HEK293 (cell line): ENCODE data around the gene SPIRE1.
A peak's percentile ranks its signal among the peaks of the same experiment; 100 is the strongest.

ENCODE experiments used
- CTCF ChIA-PET: fragments of 350-600 bp; formaldehyde crosslinking; extraction: SDS; loops from one replicate; lab custom pipeline; 2021; ENCODE audit warnings: antibody characterized with exemption; lab: Yijun Ruan, JAX
- POLR2A ChIA-PET: fragments of 300-600 bp; formaldehyde crosslinking; extraction: SDS; loops from one replicate; lab custom pipeline; 2020; ENCODE audit warnings: antibody characterized with exemption, inconsistent platforms; lab: Yijun Ruan, JAX
- H3K27ac ChIP-seq: fragments of 200-500 bp; sonication (Bioruptor generic); 2 replicates; pipeline ENCODE4 v1.5.1; 2014; ENCODE audit warnings: low read depth, low read length, control low read depth, inconsistent platforms; ENCODE audit errors: extremely low read depth
- H3K36me3 ChIP-seq, 2 experiments: fragments of 200-500 bp in 1 of 2; sonication (Bioruptor generic) in 1 of 2; 1 replicate in 1 of 2; 2 replicates in 1 of 2; pipeline ENCODE4 v1.5.1; 2014 to 2017; ENCODE audit warnings: inconsistent platforms in 2 of 2, low read length in 2 of 2; ENCODE audit not compliant: control insufficient read depth in 2 of 2, insufficient read depth in 1 of 2
- H3K4me1 ChIP-seq: fragments of 200-500 bp; sonication (Bioruptor generic); 2 replicates; pipeline ENCODE4 v1.5.1; 2014; ENCODE audit warnings: mild to moderate bottlenecking, low read length, inconsistent platforms; ENCODE audit not compliant: control insufficient read depth, insufficient read depth
- H3K4me3 ChIP-seq: 2 replicates; pipeline ENCODE4 v1.5.1; 2011; ENCODE audit warnings: low read depth, mild to moderate bottlenecking, control low read depth, low read length, moderate library complexity
- H3K9me3 ChIP-seq: fragments of 200-500 bp; sonication (Bioruptor generic); 2 replicates; pipeline ENCODE4 v1.5.1; 2014; ENCODE audit warnings: low read depth, low read length, inconsistent platforms; ENCODE audit not compliant: control insufficient read depth, insufficient read depth
- BCL11B ChIP-seq: fragments of 450-650 bp; formaldehyde crosslinking; IDR thresholded peaks from 2 replicates; pipeline ENCODE4 v1.5.1; 2016; ENCODE audit warnings: low read depth, missing biosample characterization, missing genetic modification characterization
- BCL6B ChIP-seq: fragments of 450-650 bp; formaldehyde crosslinking; IDR thresholded peaks from 2 replicates; pipeline ENCODE4 v1.5.1; 2017; ENCODE audit warnings: missing biosample characterization, missing genetic modification characterization
- EGR2 ChIP-seq: fragments of 450-650 bp; formaldehyde crosslinking; IDR thresholded peaks from 2 replicates; pipeline ENCODE4 v1.5.1; 2016; ENCODE audit warnings: low read depth, missing biosample characterization, missing genetic modification characterization
- KLF17 ChIP-seq: fragments of 450-650 bp; formaldehyde crosslinking; IDR thresholded peaks from 2 replicates; pipeline ENCODE4 v1.5.1; 2016; ENCODE audit warnings: missing biosample characterization, missing genetic modification characterization
- SP3 ChIP-seq: fragments of 450-650 bp; formaldehyde crosslinking; IDR thresholded peaks from 2 replicates; pipeline ENCODE4 v1.5.1; 2016; ENCODE audit warnings: missing biosample characterization, missing genetic modification characterization
- SP7 ChIP-seq: fragments of 450-650 bp; formaldehyde crosslinking; IDR thresholded peaks from 2 replicates; pipeline ENCODE4 v1.5.1; 2016; ENCODE audit warnings: missing biosample characterization, missing genetic modification characterization
- ZBTB10 ChIP-seq: fragments of 450-650 bp; formaldehyde crosslinking; IDR thresholded peaks from 2 replicates; pipeline ENCODE4 v1.5.1; 2016; ENCODE audit warnings: missing biosample characterization, missing genetic modification characterization
- ZBTB17 ChIP-seq: fragments of 450-650 bp; formaldehyde crosslinking; IDR thresholded peaks from 2 replicates; pipeline ENCODE4 v1.5.1; 2016; ENCODE audit warnings: missing biosample characterization, missing genetic modification characterization
- ZEB2 ChIP-seq: fragments of 450-650 bp; formaldehyde crosslinking; IDR thresholded peaks from 2 replicates; pipeline ENCODE4 v1.5.1; 2016; ENCODE audit warnings: missing biosample characterization, missing genetic modification characterization
- ZNF10 ChIP-seq: fragments of 450-650 bp; formaldehyde crosslinking; IDR thresholded peaks from 2 replicates; pipeline ENCODE4 v1.5.1; 2017; ENCODE audit warnings: missing biosample characterization, missing genetic modification characterization
- ZNF26 ChIP-seq: fragments of 450-650 bp; formaldehyde crosslinking; IDR thresholded peaks from 2 replicates; pipeline ENCODE4 v1.5.1; 2016; ENCODE audit warnings: missing biosample characterization, missing genetic modification characterization
- ZNF335 ChIP-seq: fragments of 450-650 bp; formaldehyde crosslinking; conservative IDR thresholded peaks from 2 replicates; pipeline ENCODE4 v1.5.1; 2016; ENCODE audit warnings: missing biosample characterization, missing genetic modification characterization
- ZNF404 ChIP-seq: fragments of 450-650 bp; formaldehyde crosslinking; IDR thresholded peaks from 2 replicates; pipeline ENCODE4 v1.5.1; 2017; ENCODE audit warnings: missing biosample characterization, missing genetic modification characterization
- ZNF449 ChIP-seq: fragments of 450-650 bp; formaldehyde crosslinking; IDR thresholded peaks from 2 replicates; pipeline ENCODE4 v1.5.1; 2017; ENCODE audit warnings: missing biosample characterization, mild to moderate bottlenecking, missing genetic modification characterization, moderate library complexity
- ZNF558 ChIP-seq: fragments of 450-650 bp; formaldehyde crosslinking; IDR thresholded peaks from 2 replicates; pipeline ENCODE4 v1.5.1; 2016; ENCODE audit warnings: missing biosample characterization, missing genetic modification characterization
- ZNF626 ChIP-seq: fragments of 450-650 bp; sonication (Bioruptor Pico); formaldehyde crosslinking; IDR thresholded peaks from 2 replicates; pipeline ENCODE4 v1.5.1; 2018; ENCODE audit warnings: missing biosample characterization, missing genetic modification characterization, inconsistent platforms
- ZNF639 ChIP-seq: fragments of 450-650 bp; formaldehyde crosslinking; IDR thresholded peaks from 2 replicates; pipeline ENCODE4 v1.5.1; 2016; ENCODE audit warnings: missing biosample characterization, missing genetic modification characterization

SPIRE1 gene

GRCh38 chr18:12592597-12593127 lies 65.2 kb downstream of the SPIRE1 start:
- POLR2A ChIA-PET = interaction anchor here (0.7 kb wide), 1 partner anchor 61 kb away, joined by 3 read pairs; no protein-coding TSS in a partner anchor
- H3K4me1 ChIP-seq = peaks cover 11% of the 10 kb centered on the region; the same call in 1 of the 2 replicates

GRCh38 chr18:12589448-12589847 lies 68.5 kb downstream of the SPIRE1 start:
- peaks cover 9% of the 10 kb centered on the region; the same call in 1 of the 2 replicates for H3K4me1 ChIP-seq
- no peaks in the 10 kb centered on the region for H3K9me3 ChIP-seq
- ChIA-PET CTCF (interaction anchor here (0.9 to 1.3 kb wide), 2 partner anchors 15 to 19 kb away, joined by 4 read pairs; no protein-coding TSS in a partner anchor), POLR2A (no interaction called here)
- TF ChIP-seq ZNF10 (tag by site-specific recombination) (no peak), ZNF449 (tag by site-specific recombination) (peak; percentile 93), ZBTB10 (tag by site-specific recombination) (no peak)
- H3K36me3 ChIP-seq = no peaks in the 10 kb centered on the region; a peak in 1 of 3 replicates
- no peak overlapping the region for H3K4me3 ChIP-seq
- no peak overlapping the region for H3K27ac ChIP-seq

More at GRCh38 chr18:12592597-12593127, 65.2 kb downstream of the SPIRE1 start:
- H3K27ac ChIP-seq = no peak overlapping the region
- TF ChIP-seq SP7 (tag by site-specific recombination) (no peak), ZNF639 (tag by site-specific recombination) (no peak)
- no peak overlapping the region for H3K4me3 ChIP-seq
- CTCF ChIA-PET = interaction anchor here (0.6 to 1.6 kb wide), 4 partner anchors 10 to 53 kb away, joined by 3 to 4 read pairs (median 3); no protein-coding TSS in a partner anchor
- no peaks in the 10 kb centered on the region for H3K9me3 ChIP-seq
- no peaks in the 10 kb centered on the region; a peak in 1 of 3 replicates for H3K36me3 ChIP-seq

- ChIA-PET POLR2A (no interaction called here), CTCF (no interaction called here)
- Histone ChIP-seq H3K4me1 (peaks cover 9% of the 10 kb centered on the region; the same call in 1 of the 2 replicates), H3K4me3 (no peak overlapping the region), H3K27ac (no peak overlapping the region), H3K9me3 (no peaks in the 10 kb centered on the region), H3K36me3 (no peaks in the 10 kb centered on the region)
- TF ChIP-seq BCL11B = no peak
These were observed 71.0 kb downstream of the SPIRE1 start for GRCh38 chr18:12586956-12587355.

GRCh38 chr18:12585218-12585617 lies 72.7 kb downstream of the SPIRE1 start:
- CTCF ChIA-PET = interaction anchor here (1.2 kb wide), 1 partner anchor 54 kb away, joined by 3 read pairs; no protein-coding TSS in a partner anchor
- H3K9me3 ChIP-seq = no peaks in the 10 kb centered on the region
- H3K4me1 ChIP-seq = peaks cover 9% of the 10 kb centered on the region; the same call in 1 of the 2 replicates
- no peaks in the 10 kb centered on the region for H3K36me3 ChIP-seq
- POLR2A ChIA-PET = interaction anchor here (1.0 kb wide), 1 partner anchor 363 kb away, joined by 4 read pairs; no protein-coding TSS in a partner anchor
- H3K27ac ChIP-seq = no peak overlapping the region
- no peak overlapping the region for H3K4me3 ChIP-seq
- no peak for TF ChIP-seq ZNF558 (tag by site-specific recombination)
- TF ChIP-seq ZEB2 = no peak
- no peak for TF ChIP-seq ZNF404 (tag by site-specific recombination)
- TF ChIP-seq ZNF626 = no peak
- no peak for TF ChIP-seq SP3 (tag by site-specific recombination)
- TF ChIP-seq BCL6B (tag by site-specific recombination) = no peak
- no peak for TF ChIP-seq ZNF26
- TF ChIP-seq KLF17 (tag by site-specific recombination) = no peak
- TF ChIP-seq EGR2 = no peak
- no peak for TF ChIP-seq ZNF335 (tag by site-specific recombination)
- no peak for TF ChIP-seq ZBTB17 (tag by site-specific recombination)
